ENCODE measurements around the gene AIG1. TPM values are rescaled to one million over a fixed set of nuclear protein-coding genes. Genes with fewer than 3 reads are reported as not detected.

The AIG1 gene
- total and polyA plus RNA-seq, 4 donors = 19.9 to 31.7 (median 27.3) TPM

- no peak overlapping the region for H3K9ac ChIP-seq (ENCODE audit: insufficient read depth in 1 of 2, low read length in 2 of 2)
- H3K27ac ChIP-seq (ENCODE audit: low read depth in 1 of 2, low read length in 1 of 2) = no peak overlapping the region
- no peaks in the 10 kb centered on the region for H3K36me3 ChIP-seq (ENCODE audit: control insufficient read depth in 4 of 4, insufficient read depth in 4 of 4, low read length in 4 of 4)
- ATAC-seq (ENCODE audit: insufficient read depth, low FRiP score) (no peak), DNase-seq (no peak)
- TF ChIP-seq CTCF (IDR thresholded peaks at IDR 0.05; ENCODE audit: control extremely low read depth, extremely low read depth) = no peak
- H3K9me3 ChIP-seq (ENCODE audit: control insufficient read depth in 4 of 4, insufficient read depth in 3 of 4, low read length in 3 of 4) = peaks cover 0 to 6% (median 2%) of the 10 kb centered on the region in 4 donors
- no peaks in the 10 kb centered on the region for H3K27me3 ChIP-seq (ENCODE audit: control insufficient read depth in 3 of 3, insufficient read depth in 3 of 3, low read length in 2 of 3)
- H3K4me3 ChIP-seq = no peak overlapping the region
- peaks cover 0 to 14% (median 12%) of the 10 kb centered on the region in 5 donors for H3K4me1 ChIP-seq (ENCODE audit: control insufficient read depth in 5 of 5, insufficient read depth in 5 of 5, low read length in 5 of 5)
- 89 to 92% methylated on average over 1 of the region's 1 CpG for WGBS, 2 donors
These were observed 144.4 kb downstream of the AIG1 start for GRCh38 chr6:143205131-143205535.

- H3K27ac ChIP-seq (ENCODE audit: low read depth in 1 of 2, low read length in 1 of 2) = peak overlapping the region in 1 of 2 donors; percentile 9
- ATAC-seq (ENCODE audit: insufficient read depth, low FRiP score) = no peak
- peaks cover 0 to 6% (median 2%) of the 10 kb centered on the region in 4 donors for H3K9me3 ChIP-seq (ENCODE audit: control insufficient read depth in 4 of 4, insufficient read depth in 3 of 4, low read length in 3 of 4)
- H3K9ac ChIP-seq (ENCODE audit: insufficient read depth in 1 of 2, low read length in 2 of 2) = no peak overlapping the region
- H3K36me3 ChIP-seq (ENCODE audit: control insufficient read depth in 4 of 4, insufficient read depth in 4 of 4, low read length in 4 of 4) = no peaks in the 10 kb centered on the region
- H3K27me3 ChIP-seq (ENCODE audit: control insufficient read depth in 3 of 3, insufficient read depth in 3 of 3, low read length in 2 of 3) = no peaks in the 10 kb centered on the region
- WGBS, 2 donors = 83 to 88% methylated on average over 2 of the region's 2 CpGs
- peak in 2 of 3 donors; percentile 59 to 71 for DNase-seq
- H3K4me3 ChIP-seq = no peak overlapping the region
- H3K4me1 ChIP-seq (ENCODE audit: control insufficient read depth in 5 of 5, insufficient read depth in 5 of 5, low read length in 5 of 5) = peaks cover 0 to 14% (median 12%) of the 10 kb centered on the region in 5 donors
- TF ChIP-seq CTCF (IDR thresholded peaks at IDR 0.05; ENCODE audit: control extremely low read depth, extremely low read depth) = no peak
These were observed 144.9 kb downstream of the AIG1 start for GRCh38 chr6:143205585-143205984.

- 73 to 87% methylated on average over 2 of the region's 2 CpGs for WGBS, 2 donors
- Histone ChIP-seq H3K27me3 (ENCODE audit: control insufficient read depth in 3 of 3, insufficient read depth in 3 of 3, low read length in 2 of 3) (no peaks in the 10 kb centered on the region), H3K36me3 (ENCODE audit: control insufficient read depth in 4 of 4, insufficient read depth in 4 of 4, low read length in 4 of 4) (no peaks in the 10 kb centered on the region), H3K4me3 (no peak overlapping the region), H3K9ac (ENCODE audit: insufficient read depth in 1 of 2, low read length in 2 of 2) (no peak overlapping the region), H3K27ac (ENCODE audit: low read depth in 1 of 2, low read length in 1 of 2) (no peak overlapping the region), H3K9me3 (ENCODE audit: control insufficient read depth in 4 of 4, insufficient read depth in 3 of 4, low read length in 3 of 4) (peaks cover 0 to 6% (median 2%) of the 10 kb centered on the region in 4 donors), H3K4me1 (ENCODE audit: control insufficient read depth in 5 of 5, insufficient read depth in 5 of 5, low read length in 5 of 5) (peaks cover 0 to 14% (median 12%) of the 10 kb centered on the region in 5 donors)
- TF ChIP-seq CTCF (IDR thresholded peaks at IDR 0.05; ENCODE audit: control extremely low read depth, extremely low read depth) = no peak
- DNase-seq = no peak
- no peak for ATAC-seq (ENCODE audit: insufficient read depth, low FRiP score)
These were observed 145.3 kb downstream of the AIG1 start for GRCh38 chr6:143205991-143206390.

- no peak for TF ChIP-seq CTCF (IDR thresholded peaks at IDR 0.05; ENCODE audit: control extremely low read depth, extremely low read depth)
- Histone ChIP-seq H3K27me3 (ENCODE audit: control insufficient read depth in 3 of 3, insufficient read depth in 3 of 3, low read length in 2 of 3) (no peaks in the 10 kb centered on the region), H3K9ac (ENCODE audit: insufficient read depth in 1 of 2, low read length in 2 of 2) (no peak overlapping the region), H3K9me3 (ENCODE audit: control insufficient read depth in 4 of 4, insufficient read depth in 3 of 4, low read length in 3 of 4) (peaks cover 0 to 6% (median 2%) of the 10 kb centered on the region in 4 donors), H3K36me3 (ENCODE audit: control insufficient read depth in 4 of 4, insufficient read depth in 4 of 4, low read length in 4 of 4) (no peaks in the 10 kb centered on the region), H3K4me1 (ENCODE audit: control insufficient read depth in 5 of 5, insufficient read depth in 5 of 5, low read length in 5 of 5) (peaks cover 0 to 14% (median 12%) of the 10 kb centered on the region in 5 donors), H3K27ac (ENCODE audit: low read depth in 1 of 2, low read length in 1 of 2) (no peak overlapping the region), H3K4me3 (no peak overlapping the region)
- no peak for DNase-seq
- WGBS, 2 donors = 94 to 98% methylated on average over 1 of the region's 1 CpG
- ATAC-seq (ENCODE audit: insufficient read depth, low FRiP score) = no peak
These were observed 145.9 kb downstream of the AIG1 start for GRCh38 chr6:143206550-143206949.
